Sigmoid colon (tissue), 4 donors: Measurements from ENCODE around the gene NEIL1.

ENCODE experiments used
- CTCF ChIP-seq, 4 experiments: fragments of 450-650 bp in 3 of 4; fragments of 200-600 bp in 1 of 4; IDR thresholded peaks; one replicate each; pipeline ENCODE4 v1.5.1; 2016 to 2019; ENCODE audit warnings: antibody characterized with exemption in 4 of 4, mild to moderate bottlenecking in 3 of 4, moderate library complexity in 2 of 4
- EP300 ChIP-seq, 4 donors: sonication (generic); formaldehyde crosslinking; IDR thresholded peaks; one replicate each; pipeline ENCODE4 v1.6.1; 2017; ENCODE audit warnings: antibody characterized with exemption in 4 of 4
- POLR2A ChIP-seq, 2 donors: fragments of 450-650 bp; IDR thresholded peaks; one replicate each; pipeline ENCODE4 v1.6.1; 2016; ENCODE audit warnings: antibody characterized with exemption in 2 of 2, mild to moderate bottlenecking in 2 of 2, moderate library complexity in 2 of 2
- POLR2AphosphoS5 ChIP-seq, 4 donors: sonication (generic); formaldehyde crosslinking; IDR thresholded peaks; one replicate each; pipeline ENCODE4 v1.6.1; 2017; ENCODE audit warnings: antibody characterized with exemption in 4 of 4

DNA sequence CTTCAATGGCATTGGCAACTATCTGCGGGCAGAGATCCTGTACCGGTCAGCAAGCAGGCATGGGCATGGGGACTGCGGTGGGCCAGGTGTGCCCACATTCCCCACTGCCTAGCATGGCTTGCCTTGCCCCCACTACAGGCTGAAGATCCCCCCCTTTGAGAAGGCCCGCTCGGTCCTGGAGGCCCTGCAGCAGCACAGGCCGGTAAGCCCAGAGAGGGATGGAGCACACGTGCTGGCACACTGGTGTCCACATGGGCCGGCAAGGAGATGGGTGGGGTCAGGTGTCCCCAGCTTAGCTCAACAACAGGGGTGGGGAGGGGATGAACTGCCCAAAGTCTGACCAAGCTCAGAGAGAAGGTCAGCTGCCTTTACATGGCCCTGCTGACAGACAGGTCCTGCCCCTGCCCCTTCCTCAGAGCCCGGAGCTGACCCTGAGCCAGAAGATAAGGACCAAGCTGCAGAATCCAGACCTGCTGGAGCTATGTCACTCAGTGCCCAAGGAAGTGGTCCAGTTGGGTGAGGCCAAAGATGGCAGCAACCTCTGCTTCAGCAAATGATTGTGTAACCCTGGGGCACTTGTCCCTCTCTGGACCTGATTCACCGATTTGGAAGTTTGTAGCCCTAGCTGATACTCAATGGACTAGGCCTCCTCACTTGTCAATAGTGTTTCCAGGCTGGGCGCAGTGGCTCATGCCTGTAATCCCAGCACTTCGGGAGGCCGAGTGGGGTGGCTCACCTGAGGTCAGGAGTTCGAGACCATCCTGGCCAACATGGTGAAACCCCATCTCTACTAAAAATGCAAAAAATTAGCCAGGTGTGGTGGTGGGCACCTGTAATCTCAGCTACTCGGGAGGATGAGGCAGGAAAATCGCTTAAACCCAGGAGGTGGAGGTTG is 5.6 kb downstream of the NEIL1 start:
- TF ChIP-seq CTCF (IDR thresholded peaks at IDR 0.05), result no peak
- no peak for TF ChIP-seq POLR2A (IDR thresholded peaks at IDR 0.05)
- no peak for TF ChIP-seq POLR2AphosphoS5 (IDR thresholded peaks at IDR 0.05)
- no peak for TF ChIP-seq EP300 (IDR thresholded peaks at IDR 0.05)
